CD14-positive monocyte (primary cell): ENCODE measurements around the gene VPS8. TPM values are rescaled to one million over a fixed set of nuclear protein-coding genes. Genes with fewer than 3 reads are reported as not detected.

Experiments
- DNase-seq, 3 donors: peaks; one replicate each; pipeline ENCODE4 v3.0.0-alpha.2; 2011 to 2022
- H2AFZ ChIP-seq: 2 replicates; pipeline ENCODE4 v1.6.0; 2012; ENCODE audit warnings: mild to moderate bottlenecking, low read depth, low read length, inconsistent platforms; ENCODE audit not compliant: insufficient read depth, poor library complexity, severe bottlenecking
- H3K27ac ChIP-seq, 2 donors: 1 replicate in 1 of 2; 2 replicates in 1 of 2; pipeline ENCODE4 v1.5.1; 2012 to 2013; ENCODE audit warnings: low read length in 2 of 2, control low read depth in 1 of 2, inconsistent platforms in 1 of 2, low read depth in 1 of 2, mild to moderate bottlenecking in 1 of 2
- H3K27me3 ChIP-seq, 2 donors: one replicate each; pipeline versions ENCODE4 v1.6.0 to v1.6.1; 2011 to 2013; ENCODE audit warnings: low read length in 2 of 2; ENCODE audit not compliant: control insufficient read depth in 2 of 2, insufficient read depth in 2 of 2
- H3K36me3 ChIP-seq, 2 donors: replicated peaks in 1 of 2; 1 replicate in 1 of 2; 2 replicates in 1 of 2; pipeline versions ENCODE4 v1.5.1 to v1.6.1; 2012 to 2013; ENCODE audit warnings: low read length in 2 of 2, control low read depth in 1 of 2, inconsistent platforms in 1 of 2, mild to moderate bottlenecking in 1 of 2; ENCODE audit not compliant: insufficient read depth in 2 of 2, control insufficient read depth in 1 of 2
- H3K4me1 ChIP-seq, 2 donors: 1 replicate in 1 of 2; 2 replicates in 1 of 2; pipeline versions ENCODE4 v1.5.1 to v1.6.1; 2012 to 2013; ENCODE audit warnings: low read length in 2 of 2, control low read depth in 1 of 2, inconsistent platforms in 1 of 2, mild to moderate bottlenecking in 1 of 2, moderate library complexity in 1 of 2; ENCODE audit not compliant: insufficient read depth in 2 of 2, control insufficient read depth in 1 of 2
- H3K4me2 ChIP-seq: replicated peaks from 2 replicates; pipeline ENCODE3; 2012; ENCODE audit warnings: low read length, moderate library complexity, mild to moderate bottlenecking; ENCODE audit not compliant: poor library complexity, severe bottlenecking; ENCODE audit errors: extremely low read depth
- H3K4me3 ChIP-seq, 3 experiments: fragments of 200-600 bp in 1 of 3; sonication (generic) in 1 of 3; replicated peaks in 1 of 3; 1 replicate in 2 of 3; 2 replicates in 1 of 3; pipeline ENCODE4 v1.5.1; 2011 to 2013; ENCODE audit warnings: low read length in 3 of 3, mild to moderate bottlenecking in 3 of 3, control low read depth in 2 of 3, low read depth in 2 of 3, inconsistent platforms in 1 of 3, moderate library complexity in 1 of 3
- H3K79me2 ChIP-seq: 2 replicates; pipeline ENCODE4 v1.6.0; 2012; ENCODE audit warnings: mild to moderate bottlenecking, control low read depth, inconsistent platforms, low read length, moderate library complexity; ENCODE audit not compliant: insufficient read depth
- H3K9ac ChIP-seq: 2 replicates; pipeline ENCODE4 v1.6.0; 2017; ENCODE audit warnings: low read length, mild to moderate bottlenecking; ENCODE audit not compliant: insufficient read depth, poor library complexity, severe bottlenecking
- H3K9me3 ChIP-seq, 2 donors: replicated peaks in 1 of 2; 1 replicate in 1 of 2; 2 replicates in 1 of 2; pipeline versions ENCODE4 v1.5.1 to v1.6.1; 2012 to 2013; ENCODE audit warnings: low read length in 2 of 2, control low read depth in 1 of 2; ENCODE audit not compliant: control insufficient read depth in 1 of 2, insufficient read depth in 1 of 2
- H4K20me1 ChIP-seq: 2 replicates; pipeline ENCODE4 v1.6.0; 2012; ENCODE audit warnings: mild to moderate bottlenecking, low read length, control low read depth, moderate library complexity; ENCODE audit not compliant: insufficient read depth
- H3K27ac Mint-ChIP-seq, 7 donors: one replicate each; pipeline ENCODE4 v1.8.0; 2020; ENCODE audit warnings: mild to moderate bottlenecking in 7 of 7, mixed read lengths in 7 of 7, moderate library complexity in 6 of 7, inconsistent platforms in 2 of 7
- H3K27me3 Mint-ChIP-seq, 3 donors: one replicate each; pipeline ENCODE4 v1.8.0; 2021 to 2022; ENCODE audit warnings: low read depth in 3 of 3, mild to moderate bottlenecking in 3 of 3, mixed read lengths in 3 of 3, moderate library complexity in 3 of 3, inconsistent platforms in 1 of 3
- H3K36me3 Mint-ChIP-seq, 2 donors: one replicate each; pipeline ENCODE4 v1.8.0; 2020; ENCODE audit warnings: mixed read lengths in 2 of 2, inconsistent platforms in 1 of 2, mild to moderate bottlenecking in 1 of 2
- H3K4me1 Mint-ChIP-seq: one replicate; pipeline ENCODE4 v1.8.0; 2020; ENCODE audit warnings: mild to moderate bottlenecking, mixed read lengths
- H3K4me3 Mint-ChIP-seq, 2 donors: one replicate each; pipeline ENCODE4 v1.8.0; 2020; ENCODE audit warnings: mild to moderate bottlenecking in 2 of 2, mixed read lengths in 2 of 2, moderate library complexity in 1 of 2
- H3K9me3 Mint-ChIP-seq, 7 donors: one replicate each; pipeline ENCODE4 v1.8.0; 2020 to 2022; ENCODE audit warnings: mixed read lengths in 7 of 7, mild to moderate bottlenecking in 6 of 7, moderate library complexity in 6 of 7, inconsistent platforms in 2 of 7
- CTCF ChIP-seq: fragments of 200-600 bp; IDR thresholded peaks from one replicate; pipeline ENCODE4 v1.8.0; 2022; ENCODE audit warnings: antibody characterized with exemption, mild to moderate bottlenecking
- WGBS: methylation state at CpG from one replicate; pipeline ENCODE4 v1.1.5; 2013; ENCODE audit warnings: missing lambda C conversion rate; ENCODE audit not compliant: insufficient coverage; 5-methylcytosine and 5-hydroxymethylcytosine counted together
- intact Hi-C, 2 donors: fragments of 100-400 bp; cut with micrococcal nuclease; formaldehyde crosslinking; loops; one replicate each; pipeline versions ENCODE4 v1.15.0 to v1.15.1; 2023
- polyA plus RNA-seq, 3 donors: library from polyadenylated mRNA; depleted of rRNA in 1 of 3; unstranded in 2 of 3; stranded (reverse) in 1 of 3; fragments of 300-500 nt in 2 of 3; fragments of >200 nt in 1 of 3; fragmentation: Illumina TruSeq in 2 of 3; gene quantifications; 1 replicate in 2 of 3; 2 replicates in 1 of 3; pipeline ENCODE4 v1.2.3, GENCODE V29; 2012 to 2021

VPS8 gene
- polyA plus RNA-seq, 3 donors: 22.0 to 42.3 (median 29.2) TPM

- H3K4me2 ChIP-seq: no peak overlapping the region
- no CpG with 5 or more reads among the region's 3 CpGs for WGBS
- intact Hi-C loops: no loop called here
- Mint-ChIP-seq H3K9me3 (no peaks in the 10 kb centered on the region), H3K27me3 (no peaks in the 10 kb centered on the region), H3K4me1 (no peaks in the 10 kb centered on the region), H3K36me3 (peaks cover 50 to 55% of the 10 kb centered on the region in 2 donors), H3K27ac (no peak overlapping the region), H3K4me3 (no peak overlapping the region)
- H3K9ac ChIP-seq: no peak overlapping the region
- H3K79me2 ChIP-seq: no peaks in the 10 kb centered on the region
- no peaks in the 10 kb centered on the region for H4K20me1 ChIP-seq
- DNase-seq: no peak
- H3K27me3 ChIP-seq: no peaks in the 10 kb centered on the region
- no peak for TF ChIP-seq CTCF
- no peak overlapping the region for H3K27ac ChIP-seq
- no peaks in the 10 kb centered on the region for H3K9me3 ChIP-seq
- H3K36me3 ChIP-seq: peaks cover 79 to 98% of the 10 kb centered on the region in 2 donors
- no peak overlapping the region for H2AFZ ChIP-seq
- H3K4me3 ChIP-seq: no peak overlapping the region
- H3K4me1 ChIP-seq: no peaks in the 10 kb centered on the region
Observed at GRCh38 chr3:184918750-184919149, 106.8 kb downstream of the VPS8 start.

DNA sequence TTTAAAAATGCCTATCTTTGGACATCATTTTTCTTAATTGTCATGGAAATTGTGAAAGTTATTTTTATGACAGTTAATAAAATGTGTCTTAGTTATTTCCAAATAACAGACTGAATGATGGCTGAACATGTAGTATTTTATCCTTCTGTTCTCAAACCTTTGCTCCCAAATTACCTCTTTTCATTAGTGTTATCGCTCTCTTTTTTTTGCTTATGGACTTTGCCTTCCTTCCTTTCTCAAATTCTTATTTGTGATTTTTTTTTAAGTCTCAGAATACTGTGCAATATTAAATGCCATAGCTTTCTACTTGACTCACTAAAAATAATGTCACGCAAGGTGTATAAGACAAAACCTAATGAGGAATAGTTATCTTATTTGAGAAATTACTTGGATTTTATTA is 107.7 kb downstream of the VPS8 start:
- H3K36me3 Mint-ChIP-seq: peaks cover 48 to 50% of the 10 kb centered on the region in 2 donors
- intact Hi-C loops: no loop called here

More for the DNA sequence above, 107.7 kb downstream of the VPS8 start:
- Histone ChIP-seq H3K4me2 (no peak overlapping the region), H3K36me3 (peaks cover 78 to 98% of the 10 kb centered on the region in 2 donors), H3K9me3 (no peaks in the 10 kb centered on the region), H3K27ac (no peak overlapping the region), H2AFZ (no peak overlapping the region), H3K4me1 (no peaks in the 10 kb centered on the region), H3K27me3 (no peaks in the 10 kb centered on the region), H3K9ac (no peak overlapping the region), H4K20me1 (no peaks in the 10 kb centered on the region), H3K79me2 (no peaks in the 10 kb centered on the region), H3K4me3 (no peak overlapping the region)
- Mint-ChIP-seq H3K4me3 (no peak overlapping the region), H3K9me3 (no peaks in the 10 kb centered on the region), H3K27me3 (no peaks in the 10 kb centered on the region), H3K4me1 (no peaks in the 10 kb centered on the region), H3K27ac (no peak overlapping the region)
- WGBS: no CpG with 5 or more reads among the region's 2 CpGs
- TF ChIP-seq CTCF: no peak
- DNase-seq: no peak
